Raji (cell line): Measurements from ENCODE around the gene EXD3.
A peak's percentile ranks its signal among the peaks of the same experiment; 100 is the strongest.

ENCODE experiments used
- POLR2A ChIP-seq: IDR thresholded peaks from 2 replicates; pipeline ENCODE4 v1.6.1; 2011; ENCODE audit warnings: low read depth, low read length, control low read depth; ENCODE audit not compliant: insufficient read depth

The EXD3 gene

GRCh38 chr9:137422604-137423513, at the start of gene EXD3, which contains the start of gene NOXA1:
EXD3 (minus strand) TSS chr9:137423162; CDS start chr9:137395357, 27,805 bp downstream.
NOXA1 (plus strand) TSS chr9:137423393; CDS start chr9:137423530, 137 bp downstream.
- TF ChIP-seq POLR2A, result peak; percentile 59

GRCh38 chr9:137470785-137471184, 47.8 kb upstream of the EXD3 start:
- TF ChIP-seq POLR2A, result no peak

GRCh38 chr9:137467896-137468295, 44.9 kb upstream of the EXD3 start:
- TF ChIP-seq POLR2A, result no peak

GRCh38 chr9:137467161-137467581, 44.2 kb upstream of the EXD3 start:
- no peak for TF ChIP-seq POLR2A

- TF ChIP-seq POLR2A, result no peak
Observed at GRCh38 chr9:137465720-137466388, 42.9 kb upstream of the EXD3 start.

GRCh38 chr9:137465000-137465719, 42.2 kb upstream of the EXD3 start:
- no peak for TF ChIP-seq POLR2A

- no peak for TF ChIP-seq POLR2A
Observed at GRCh38 chr9:137464291-137464999, 41.5 kb upstream of the EXD3 start.

GRCh38 chr9:137463931-137464290, 40.9 kb upstream of the EXD3 start:
- no peak for TF ChIP-seq POLR2A

- TF ChIP-seq POLR2A, result no peak
Observed at GRCh38 chr9:137462986-137463930, 40.3 kb upstream of the EXD3 start.

- TF ChIP-seq POLR2A, result no peak
Observed at GRCh38 chr9:137462396-137462985, 39.5 kb upstream of the EXD3 start.

- TF ChIP-seq POLR2A, result peak; percentile 49
Observed at GRCh38 chr9:137461663-137462395, 38.9 kb upstream of the EXD3 start.

- TF ChIP-seq POLR2A, result no peak
Observed at GRCh38 chr9:137461316-137461662, 38.3 kb upstream of the EXD3 start.

GRCh38 chr9:137460363-137461315, 37.7 kb upstream of the EXD3 start:
- TF ChIP-seq POLR2A, result no peak
